CD8-positive, alpha-beta memory T cell (primary cell): Measurements from ENCODE around the gene BEST2. TPM values are rescaled to one million over a fixed set of nuclear protein-coding genes. Genes with fewer than 3 reads are reported as not detected.
A peak's percentile ranks its signal among the peaks of the same experiment; 100 is the strongest.

Source experiments
- CTCF ChIA-PET: fragments of 350-600 bp; sonication (Branson Sonifier 250); formaldehyde crosslinking; loops from one replicate; lab custom pipeline; 2021; ENCODE audit warnings: antibody characterized with exemption; lab: Charles Lee
- POLR2A ChIA-PET: fragments of 350-600 bp; sonication (Branson Sonifier 250); formaldehyde crosslinking; loops from one replicate; lab custom pipeline; 2021; ENCODE audit warnings: antibody characterized with exemption; lab: Charles Lee
- DNase-seq, 5 donors: peaks; one replicate each; pipeline versions ENCODE4 v3.0.0 to v3.0.0-alpha.2; 2020 to 2022; ENCODE audit warnings: mixed read lengths in 1 of 5
- H3K27ac ChIP-seq: one replicate; pipeline ENCODE4 v1.7.0; 2013; ENCODE audit warnings: low read depth, mild to moderate bottlenecking, low read length, moderate library complexity
- H3K27me3 ChIP-seq: 2 replicates; pipeline ENCODE4 v1.7.0; 2013; ENCODE audit warnings: low read length, mild to moderate bottlenecking; ENCODE audit not compliant: insufficient read depth, poor library complexity, severe bottlenecking
- H3K36me3 ChIP-seq: 2 replicates; pipeline ENCODE4 v1.7.0; 2013; ENCODE audit warnings: mild to moderate bottlenecking, low read length, moderate library complexity; ENCODE audit not compliant: insufficient read depth
- H3K4me1 ChIP-seq: 2 replicates; pipeline ENCODE4 v1.7.0; 2013; ENCODE audit warnings: mild to moderate bottlenecking, low read length, moderate library complexity; ENCODE audit not compliant: insufficient read depth
- H3K4me3 ChIP-seq: 2 replicates; pipeline ENCODE4 v1.7.0; 2013; ENCODE audit warnings: mild to moderate bottlenecking, low read length
- H3K9me3 ChIP-seq: 2 replicates; pipeline ENCODE4 v1.7.0; 2013; ENCODE audit warnings: mild to moderate bottlenecking, low read length
- H3K27ac Mint-ChIP-seq, 8 donors: one replicate each; pipeline ENCODE4 v1.8.0; 2020 to 2021; ENCODE audit warnings: mixed read lengths in 8 of 8, mild to moderate bottlenecking in 6 of 8, inconsistent platforms in 3 of 8, moderate library complexity in 3 of 8
- H3K27me3 Mint-ChIP-seq, 2 donors: one replicate each; pipeline ENCODE4 v1.8.0; 2020 to 2021; ENCODE audit warnings: mixed read lengths in 2 of 2, mild to moderate bottlenecking in 1 of 2, moderate library complexity in 1 of 2
- H3K36me3 Mint-ChIP-seq, 3 donors: one replicate each; pipeline ENCODE4 v1.8.0; 2020 to 2021; ENCODE audit warnings: mixed read lengths in 3 of 3, inconsistent platforms in 1 of 3, mild to moderate bottlenecking in 1 of 3
- H3K4me1 Mint-ChIP-seq, 3 donors: one replicate each; pipeline ENCODE4 v1.8.0; 2020 to 2021; ENCODE audit warnings: mixed read lengths in 3 of 3, inconsistent platforms in 1 of 3, mild to moderate bottlenecking in 1 of 3
- H3K4me3 Mint-ChIP-seq, 7 donors: one replicate each; pipeline ENCODE4 v1.8.0; 2020 to 2021; ENCODE audit warnings: mixed read lengths in 7 of 7, mild to moderate bottlenecking in 6 of 7, moderate library complexity in 4 of 7, inconsistent platforms in 2 of 7
- H3K9me3 Mint-ChIP-seq, 5 donors: one replicate each; pipeline ENCODE4 v1.8.0; 2020 to 2022; ENCODE audit warnings: mixed read lengths in 5 of 5, mild to moderate bottlenecking in 3 of 5, moderate library complexity in 2 of 5, inconsistent platforms in 1 of 5
- polyA plus RNA-seq: library from polyadenylated mRNA; unstranded; fragments of 300-500 nt; fragmentation: Illumina TruSeq; gene quantifications from one replicate; pipeline ENCODE4 v1.2.3, GENCODE V29; 2021
- total RNA-seq, 2 experiments: library from RNA; stranded (reverse); gene quantifications; one replicate each; pipeline ENCODE4 v1.2.3, GENCODE V29; 2021

BEST2 gene
- total and polyA plus RNA-seq, 3 experiments from 2014 or later, result not detected

DNA sequence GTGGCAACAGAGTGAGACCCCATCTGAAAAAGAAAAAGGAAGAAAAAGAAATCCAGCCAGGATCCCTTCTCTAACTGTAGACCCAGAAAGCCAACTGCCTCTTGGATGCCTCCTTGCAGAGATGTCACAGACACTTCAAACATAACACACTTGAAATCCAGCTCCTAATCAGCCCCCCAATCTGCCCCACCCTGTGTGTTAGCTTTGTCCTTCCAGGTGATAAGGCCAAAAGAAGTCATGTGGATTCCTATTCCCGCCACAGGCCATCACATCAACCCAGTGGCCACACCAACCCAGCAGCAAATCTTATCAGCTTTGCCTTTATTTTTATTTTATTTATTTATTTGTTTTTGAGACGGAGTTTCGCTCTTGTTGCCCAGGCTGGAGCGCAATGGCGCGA lies 8.1 kb downstream of the BEST2 start:
- H3K27me3 Mint-ChIP-seq, result peaks cover 7 to 25% of the 10 kb centered on the region in 2 donors
- no peaks in the 10 kb centered on the region for H3K9me3 Mint-ChIP-seq
- Histone ChIP-seq H3K4me1 (peaks cover 9% of the 10 kb centered on the region), H3K36me3 (no peaks in the 10 kb centered on the region), H3K27me3 (peaks cover 4% of the 10 kb centered on the region), H3K4me3 (no peak overlapping the region), H3K27ac (no peak overlapping the region), H3K9me3 (no peaks in the 10 kb centered on the region)
- POLR2A ChIA-PET, result interaction anchor here (0.6 to 1.1 kb wide), 2 partner anchors 34 to 37 kb away, joined by 3 read pairs; no protein-coding TSS in a partner anchor
- CTCF ChIA-PET, result interaction anchor here (1.0 to 14.6 kb wide), 16 partner anchors 10 to 195 kb away, joined by 3 to 326 read pairs (median 8); partner anchors contain the start of genes GET3, JUNB, PRDX2 and THSD8
- peaks cover 5 to 8% (median 8%) of the 10 kb centered on the region in 3 donors for H3K4me1 Mint-ChIP-seq
- H3K27ac Mint-ChIP-seq, result no peak overlapping the region
- H3K36me3 Mint-ChIP-seq, result peaks cover 0 to 1% (median 0%) of the 10 kb centered on the region in 3 donors
- no peak overlapping the region for H3K4me3 Mint-ChIP-seq
- no peak for DNase-seq

DNA sequence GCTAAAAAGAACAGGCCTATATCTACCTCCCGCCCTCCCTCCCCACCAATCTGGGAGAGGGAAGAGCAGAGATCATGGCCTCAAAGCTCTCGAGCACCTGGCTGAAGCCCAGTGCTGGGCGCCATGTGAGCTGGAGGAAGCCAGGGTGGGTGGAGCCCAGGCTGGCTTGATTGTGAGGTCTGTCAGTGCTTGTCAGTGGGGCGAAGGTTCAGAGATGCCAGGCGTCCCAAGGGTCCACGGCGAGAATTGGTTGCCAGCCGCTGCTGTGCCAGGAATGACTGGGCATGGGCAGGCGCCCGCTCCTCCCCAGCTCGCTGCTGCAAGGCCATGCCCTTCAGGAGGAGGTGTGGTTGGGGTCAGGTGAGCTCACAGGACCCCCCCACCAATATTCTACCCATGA lies 11.5 kb downstream of the BEST2 start:
- CTCF ChIA-PET, result interaction anchor here (0.8 to 14.6 kb wide), 8 partner anchors 10 to 86 kb away, joined by 3 to 326 read pairs (median 4); partner anchors contain the start of genes HOOK2, JUNB, PRDX2 and RNASEH2A
- Histone ChIP-seq H3K9me3 (no peaks in the 10 kb centered on the region), H3K27ac (no peak overlapping the region), H3K4me1 (peaks cover under 1% of the 10 kb centered on the region), H3K27me3 (no peaks in the 10 kb centered on the region), H3K36me3 (no peaks in the 10 kb centered on the region), H3K4me3 (no peak overlapping the region)
- Mint-ChIP-seq H3K36me3 (peaks cover 0 to 1% (median 1%) of the 10 kb centered on the region in 3 donors), H3K4me3 (no peak overlapping the region), H3K27me3 (peaks cover 3 to 6% of the 10 kb centered on the region in 2 donors), H3K27ac (no peak overlapping the region), H3K4me1 (peaks cover 5 to 10% (median 6%) of the 10 kb centered on the region in 3 donors), H3K9me3 (no peaks in the 10 kb centered on the region)
- no peak for DNase-seq
- POLR2A ChIA-PET, result no interaction called here

DNA sequence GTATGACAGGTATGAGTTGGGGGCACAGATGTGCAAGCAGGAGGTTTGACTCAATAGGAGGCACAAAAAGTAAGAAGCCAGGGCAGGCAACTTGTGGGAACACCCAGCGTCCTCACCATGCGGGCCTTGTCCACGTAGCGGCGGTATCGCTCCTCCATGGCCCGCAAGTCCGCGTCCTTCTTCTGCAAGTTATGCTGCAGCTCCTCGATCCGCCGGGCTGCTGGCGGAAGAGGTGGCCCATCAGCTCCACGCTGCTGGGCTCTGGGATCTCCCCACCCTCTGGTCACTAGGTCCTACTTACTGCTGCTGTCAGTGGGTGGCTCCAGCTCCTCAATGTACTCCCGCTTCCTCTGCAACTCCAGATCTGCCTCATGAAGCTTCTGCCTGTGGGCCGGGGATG lies 13.1 kb downstream of the BEST2 start:
- ChIA-PET POLR2A (interaction anchor here (0.6 kb wide), 1 partner anchor 171 kb away, joined by 5 read pairs; no protein-coding TSS in a partner anchor), CTCF (interaction anchor here (0.7 to 14.6 kb wide), 10 partner anchors 9 to 105 kb away, joined by 3 to 326 read pairs (median 16); partner anchors contain the start of genes GET3, HOOK2, JUNB and PRDX2)
- Mint-ChIP-seq H3K36me3 (peaks cover 0 to 1% (median 1%) of the 10 kb centered on the region in 3 donors), H3K27me3 (peaks cover 0 to 2% of the 10 kb centered on the region in 2 donors), H3K4me3 (no peak overlapping the region), H3K9me3 (no peaks in the 10 kb centered on the region), H3K4me1 (peaks cover 5 to 12% (median 7%) of the 10 kb centered on the region in 3 donors), H3K27ac (no peak overlapping the region)
- Histone ChIP-seq H3K4me1 (no peaks in the 10 kb centered on the region), H3K27me3 (no peaks in the 10 kb centered on the region), H3K27ac (no peak overlapping the region), H3K4me3 (no peak overlapping the region), H3K9me3 (no peaks in the 10 kb centered on the region), H3K36me3 (no peaks in the 10 kb centered on the region)
- no peak for DNase-seq

DNA sequence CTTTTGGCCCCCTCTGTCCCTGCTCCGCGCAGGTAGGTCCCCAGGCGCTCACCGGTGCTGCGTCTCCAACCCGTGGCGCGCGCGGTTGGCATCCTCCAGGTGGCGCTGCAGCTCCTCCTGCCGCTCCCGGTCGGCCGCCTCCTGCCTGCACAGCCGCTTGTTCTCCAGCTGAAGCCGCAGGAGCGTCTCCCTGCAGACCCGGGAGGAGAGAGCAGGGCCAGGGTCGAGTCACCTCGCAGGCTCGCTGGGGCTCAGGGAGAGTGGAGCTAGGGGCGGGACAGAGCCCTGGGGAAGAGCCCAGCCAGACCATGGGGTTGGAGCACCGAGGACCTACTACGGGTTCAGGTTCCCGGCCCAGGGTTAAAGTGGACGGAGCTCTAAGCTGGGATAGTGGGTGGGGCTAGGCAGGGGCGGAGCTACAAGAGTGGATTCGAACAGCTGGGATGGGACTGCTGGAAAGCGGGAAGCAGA lies 14.5 kb downstream of the BEST2 start:
- no peaks in the 10 kb centered on the region for H3K36me3 ChIP-seq
- no peak overlapping the region for H3K27ac ChIP-seq
- POLR2A ChIA-PET, result interaction anchor here (1.2 to 1.9 kb wide), 3 partner anchors 12 to 28 kb away, joined by 5 to 9 read pairs (median 5); partner anchors contain the start of gene JUNB
- H3K27ac Mint-ChIP-seq, result peak overlapping the region in 1 of 8 donors; percentile 50
- no peak overlapping the region for H3K4me3 ChIP-seq
- peaks cover 0 to 1% (median 0%) of the 10 kb centered on the region in 3 donors for H3K36me3 Mint-ChIP-seq
- H3K27me3 Mint-ChIP-seq, result no peaks in the 10 kb centered on the region
- H3K4me1 Mint-ChIP-seq, result peaks cover 4 to 8% (median 7%) of the 10 kb centered on the region in 3 donors
- peak overlapping the region in 2 of 7 donors; percentile 5 to 68 for H3K4me3 Mint-ChIP-seq
- CTCF ChIA-PET, result interaction anchor here (0.8 to 14.6 kb wide), 32 partner anchors 9 to 199 kb away, joined by 3 to 326 read pairs (median 6); partner anchors contain the start of genes GCDH, GET3, HOOK2 and JUNB
- H3K9me3 ChIP-seq, result no peaks in the 10 kb centered on the region
- no peaks in the 10 kb centered on the region for H3K9me3 Mint-ChIP-seq
- peak; percentile 61 to 84 (median 78) for DNase-seq
- no peaks in the 10 kb centered on the region for H3K27me3 ChIP-seq
- no peaks in the 10 kb centered on the region for H3K4me1 ChIP-seq

DNA sequence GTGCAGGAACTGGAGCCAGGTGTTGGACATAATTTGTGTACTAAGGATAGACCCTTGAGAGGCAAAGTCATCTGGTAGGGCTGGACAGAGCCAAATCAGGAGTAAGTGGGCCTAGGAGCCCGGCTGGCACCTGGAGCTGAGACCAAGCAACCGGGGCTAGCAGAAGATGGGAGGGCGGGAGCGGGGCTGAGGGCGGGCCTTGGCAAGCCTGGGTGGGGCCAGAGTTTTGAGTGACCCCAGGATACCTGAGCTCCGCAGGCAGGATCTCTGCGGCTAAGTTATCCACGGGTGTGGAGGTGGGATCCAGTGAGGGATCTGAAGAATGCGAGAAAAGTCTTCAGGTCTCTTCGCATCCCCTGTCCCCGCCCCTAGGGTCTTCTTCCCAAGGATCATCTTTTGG lies 15.6 kb downstream of the BEST2 start:
- H3K4me1 ChIP-seq, result no peaks in the 10 kb centered on the region
- DNase-seq, result no peak
- H3K9me3 ChIP-seq, result no peaks in the 10 kb centered on the region
- Mint-ChIP-seq H3K27ac (peak overlapping the region in 1 of 8 donors; percentile 48), H3K4me1 (peaks cover 2 to 8% (median 7%) of the 10 kb centered on the region in 3 donors), H3K4me3 (no peak overlapping the region), H3K36me3 (peaks cover 0 to 1% (median 0%) of the 10 kb centered on the region in 3 donors), H3K9me3 (no peaks in the 10 kb centered on the region), H3K27me3 (no peaks in the 10 kb centered on the region)
- no peaks in the 10 kb centered on the region for H3K27me3 ChIP-seq
- ChIA-PET CTCF (interaction anchor here (1.5 to 14.6 kb wide), 11 partner anchors 9 to 198 kb away, joined by 3 to 326 read pairs (median 6); partner anchors contain the start of genes GET3, HOOK2, JUNB and PRDX2), POLR2A (interaction anchor here (0.8 to 1.7 kb wide), 2 partner anchors 25 to 26 kb away, joined by 3 to 5 read pairs; partner anchors contain the start of gene JUNB)
- no peak overlapping the region for H3K27ac ChIP-seq
- H3K36me3 ChIP-seq, result no peaks in the 10 kb centered on the region
- H3K4me3 ChIP-seq, result no peak overlapping the region

DNA sequence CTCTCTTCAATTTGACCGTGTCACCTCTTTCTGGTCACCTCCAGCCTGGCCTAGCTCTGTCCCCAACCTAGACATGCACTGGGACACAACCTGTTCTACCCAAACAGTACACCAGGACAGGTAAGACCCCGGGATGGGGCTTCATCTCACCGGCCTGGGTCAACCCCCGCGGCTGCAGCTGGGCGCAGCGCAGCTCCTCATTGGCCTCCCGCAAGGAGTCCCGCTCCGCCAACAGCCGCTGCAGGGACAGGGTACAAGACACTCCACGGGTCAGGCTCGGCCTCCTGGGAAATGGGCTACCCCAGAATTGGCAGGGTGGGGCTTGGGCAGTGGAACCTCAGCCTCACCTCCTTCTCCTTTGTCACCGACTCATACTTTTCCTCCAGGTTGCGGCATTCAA lies 16.1 kb downstream of the BEST2 start:
- peaks cover 2 to 8% (median 7%) of the 10 kb centered on the region in 3 donors for H3K4me1 Mint-ChIP-seq
- Histone ChIP-seq H3K9me3 (no peaks in the 10 kb centered on the region), H3K4me1 (no peaks in the 10 kb centered on the region), H3K27ac (no peak overlapping the region), H3K27me3 (no peaks in the 10 kb centered on the region), H3K4me3 (no peak overlapping the region), H3K36me3 (no peaks in the 10 kb centered on the region)
- no peaks in the 10 kb centered on the region for H3K9me3 Mint-ChIP-seq
- H3K27ac Mint-ChIP-seq, result peak overlapping the region in 2 of 8 donors; percentile 21 to 48
- no peak for DNase-seq
- no peaks in the 10 kb centered on the region for H3K27me3 Mint-ChIP-seq
- H3K36me3 Mint-ChIP-seq, result peaks cover 0 to 1% (median 0%) of the 10 kb centered on the region in 3 donors
- ChIA-PET CTCF (interaction anchor here (1.7 to 14.6 kb wide), 6 partner anchors 8 to 105 kb away, joined by 4 to 326 read pairs (median 46); partner anchors contain the start of genes HOOK2, JUNB, PRDX2 and THSD8), POLR2A (interaction anchor here (0.8 kb wide), 1 partner anchor 26 kb away, joined by 3 read pairs; no protein-coding TSS in a partner anchor)
- no peak overlapping the region for H3K4me3 Mint-ChIP-seq

DNA sequence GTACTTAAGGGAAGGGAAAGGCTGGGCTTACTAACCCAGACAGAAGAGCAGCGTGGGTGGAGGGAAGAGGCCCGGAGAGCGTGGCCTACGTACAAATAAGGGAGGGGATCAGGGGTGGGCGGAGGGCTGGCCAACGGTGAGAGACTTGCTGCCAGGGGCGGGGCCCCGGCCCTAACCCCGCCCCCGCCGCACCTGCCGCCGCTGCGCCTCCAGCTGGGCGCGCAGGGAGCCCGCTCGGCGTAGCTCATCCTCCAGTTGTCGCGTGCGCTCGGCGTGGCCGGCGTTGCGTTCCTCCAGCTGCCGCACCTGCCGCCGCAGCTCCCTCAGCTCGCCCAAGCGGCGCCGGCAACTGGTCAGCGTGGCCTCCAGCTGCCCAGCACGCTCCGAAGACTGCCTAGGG lies 18.1 kb downstream of the BEST2 start:
- Histone ChIP-seq H3K27ac (no peak overlapping the region), H3K27me3 (no peaks in the 10 kb centered on the region), H3K4me1 (peaks cover 3% of the 10 kb centered on the region), H3K9me3 (no peaks in the 10 kb centered on the region), H3K36me3 (no peaks in the 10 kb centered on the region), H3K4me3 (no peak overlapping the region)
- H3K9me3 Mint-ChIP-seq, result no peaks in the 10 kb centered on the region
- peaks cover 0 to 1% (median 0%) of the 10 kb centered on the region in 3 donors for H3K36me3 Mint-ChIP-seq
- POLR2A ChIA-PET, result no interaction called here
- CTCF ChIA-PET, result interaction anchor here (0.7 to 16.3 kb wide), 6 partner anchors 9 to 80 kb away, joined by 3 to 483 read pairs (median 4); partner anchors contain the start of genes JUNB, PRDX2 and THSD8
- H3K27ac Mint-ChIP-seq, result peak overlapping the region in 1 of 8 donors; percentile 74
- peak overlapping the region in 2 of 7 donors; percentile 29 to 40 for H3K4me3 Mint-ChIP-seq
- peaks cover 5 to 17% (median 7%) of the 10 kb centered on the region in 3 donors for H3K4me1 Mint-ChIP-seq
- H3K27me3 Mint-ChIP-seq, result no peaks in the 10 kb centered on the region
- peak in 4 of 5 donors; percentile 40 to 72 (median 48) for DNase-seq
